Activated T-helper 2 cell treated with anti-CD3 and anti-CD28 coated beads, Interferon-gamma antibody, Interleukin-2, Interleukin-4, amounts not matched to agents 10 μg/mL and 5 μg/mL and 100 μg/mL, durations not matched to agents 14 hours and 24 hours and 36 hours (primary cell): ENCODE results near the gene NKAIN1. TPM values are rescaled to one million over a fixed set of nuclear protein-coding genes. Genes with fewer than 3 reads are reported as not detected.
"Not testable (repeated sequence)": the region's sequence is repeated elsewhere in the genome, so short reads cannot be mapped to it uniquely, and the experiment has no call there.

ENCODE experiments used
- DNase-seq: peaks from one replicate; pipeline ENCODE4 v3.0.0; 2021; ENCODE audit warnings: low spot score
- H3K27ac Mint-ChIP-seq: one replicate; pipeline ENCODE4 v1.8.0; 2021; ENCODE audit warnings: mixed read lengths
- H3K27me3 Mint-ChIP-seq: one replicate; pipeline ENCODE4 v1.8.0; 2021; ENCODE audit warnings: low read depth, mixed read lengths
- H3K36me3 Mint-ChIP-seq: one replicate; pipeline ENCODE4 v1.8.0; 2021; ENCODE audit warnings: low read depth, mixed read lengths
- H3K4me1 Mint-ChIP-seq: one replicate; pipeline ENCODE4 v1.8.0; 2021; ENCODE audit warnings: low read depth, mixed read lengths
- H3K4me3 Mint-ChIP-seq: one replicate; pipeline ENCODE4 v1.8.0; 2021; ENCODE audit warnings: low read depth, mild to moderate bottlenecking, moderate library complexity, mixed read lengths
- H3K9me3 Mint-ChIP-seq: one replicate; pipeline ENCODE4 v1.8.0; 2021; ENCODE audit warnings: mixed read lengths
- intact Hi-C: fragments of 100-400 bp; cut with micrococcal nuclease; formaldehyde crosslinking; loops from one replicate; pipeline ENCODE4 v1.15.1; 2023
- total RNA-seq: library from RNA; stranded (reverse); gene quantifications from 2 replicates; pipeline ENCODE4 v1.2.3, GENCODE V29; 2022

The NKAIN1 gene
- total RNA-seq, 1 donor from 2014 or later: not detected

- no peak overlapping the region for H3K4me3 Mint-ChIP-seq
- H3K4me1 Mint-ChIP-seq: no peaks in the 10 kb centered on the region
- no peak for DNase-seq
- no peak overlapping the region for H3K27ac Mint-ChIP-seq
- intact Hi-C loops: no loop called here
- H3K36me3 Mint-ChIP-seq: no peaks in the 10 kb centered on the region
- H3K9me3 Mint-ChIP-seq: no peaks in the 10 kb centered on the region
- no peaks in the 10 kb centered on the region for H3K27me3 Mint-ChIP-seq
These were observed 37.7 kb downstream of the NKAIN1 start for GRCh38 chr1:31201931-31202360.

GRCh38 chr1:31199949-31200348, 39.7 kb downstream of the NKAIN1 start:
- no peak for DNase-seq
- intact Hi-C loops: no loop called here
- H3K27ac Mint-ChIP-seq: no peak overlapping the region
- no peaks in the 10 kb centered on the region for H3K27me3 Mint-ChIP-seq
- no peaks in the 10 kb centered on the region for H3K36me3 Mint-ChIP-seq
- H3K4me1 Mint-ChIP-seq: no peaks in the 10 kb centered on the region
- H3K4me3 Mint-ChIP-seq: no peak overlapping the region
- H3K9me3 Mint-ChIP-seq: no peaks in the 10 kb centered on the region

GRCh38 chr1:31199236-31199790, 40.4 kb downstream of the NKAIN1 start:
- no peaks in the 10 kb centered on the region for H3K4me1 Mint-ChIP-seq
- no peaks in the 10 kb centered on the region for H3K36me3 Mint-ChIP-seq
- H3K9me3 Mint-ChIP-seq: no peaks in the 10 kb centered on the region
- DNase-seq: no peak
- intact Hi-C loops: no loop called here
- no peak overlapping the region for H3K27ac Mint-ChIP-seq
- no peak overlapping the region for H3K4me3 Mint-ChIP-seq
- no peaks in the 10 kb centered on the region for H3K27me3 Mint-ChIP-seq

- Mint-ChIP-seq H3K27me3 (no peaks in the 10 kb centered on the region), H3K27ac (no peak overlapping the region), H3K4me1 (no peaks in the 10 kb centered on the region), H3K36me3 (no peaks in the 10 kb centered on the region), H3K4me3 (no peak overlapping the region), H3K9me3 (no peaks in the 10 kb centered on the region)
- intact Hi-C loops: no loop called here
- no peak for DNase-seq
These were observed 41.1 kb downstream of the NKAIN1 start for GRCh38 chr1:31198600-31198999.

GRCh38 chr1:31198150-31198549, 41.5 kb downstream of the NKAIN1 start:
- Mint-ChIP-seq H3K27me3 (no peaks in the 10 kb centered on the region), H3K36me3 (no peaks in the 10 kb centered on the region), H3K9me3 (no peaks in the 10 kb centered on the region), H3K4me3 (no peak overlapping the region), H3K27ac (no peak overlapping the region), H3K4me1 (no peaks in the 10 kb centered on the region)
- no peak for DNase-seq
- intact Hi-C loops: no loop called here

GRCh38 chr1:31196685-31197084, 43.0 kb downstream of the NKAIN1 start:
- no peak for DNase-seq
- Mint-ChIP-seq H3K9me3 (no peaks in the 10 kb centered on the region), H3K27ac (no peak overlapping the region), H3K27me3 (no peaks in the 10 kb centered on the region), H3K36me3 (no peaks in the 10 kb centered on the region), H3K4me1 (no peaks in the 10 kb centered on the region), H3K4me3 (no peak overlapping the region)
- intact Hi-C loops: no loop called here

- H3K27ac Mint-ChIP-seq, intact Hi-C loops, H3K36me3 Mint-ChIP-seq, DNase-seq, H3K4me1 Mint-ChIP-seq, H3K4me3 Mint-ChIP-seq, H3K9me3 Mint-ChIP-seq, H3K27me3 Mint-ChIP-seq: not testable (repeated sequence)
These were observed 44.4 kb downstream of the NKAIN1 start for GRCh38 chr1:31195267-31195666.

- Mint-ChIP-seq H3K36me3 (no peaks in the 10 kb centered on the region), H3K4me1 (no peaks in the 10 kb centered on the region), H3K27me3 (no peaks in the 10 kb centered on the region), H3K4me3 (no peak overlapping the region), H3K27ac (no peak overlapping the region), H3K9me3 (no peaks in the 10 kb centered on the region)
- intact Hi-C loops: no loop called here
- DNase-seq: no peak
These were observed 46.0 kb downstream of the NKAIN1 start for GRCh38 chr1:31193729-31194128.

GRCh38 chr1:31191281-31191680, 48.4 kb downstream of the NKAIN1 start:
- no peaks in the 10 kb centered on the region for H3K36me3 Mint-ChIP-seq
- intact Hi-C loops: no loop called here
- H3K4me1 Mint-ChIP-seq: no peaks in the 10 kb centered on the region
- no peak for DNase-seq
- no peak overlapping the region for H3K27ac Mint-ChIP-seq
- H3K9me3 Mint-ChIP-seq: no peaks in the 10 kb centered on the region
- H3K27me3 Mint-ChIP-seq: no peaks in the 10 kb centered on the region
- H3K4me3 Mint-ChIP-seq: no peak overlapping the region

GRCh38 chr1:31189696-31190674, 49.7 kb downstream of the NKAIN1 start:
- Mint-ChIP-seq H3K4me3 (no peak overlapping the region), H3K4me1 (no peaks in the 10 kb centered on the region), H3K9me3 (no peaks in the 10 kb centered on the region), H3K27me3 (no peaks in the 10 kb centered on the region), H3K27ac (no peak overlapping the region), H3K36me3 (no peaks in the 10 kb centered on the region)
- intact Hi-C loops: no loop called here
- no peak for DNase-seq

GRCh38 chr1:31183927-31184554, 55.6 kb downstream of the NKAIN1 start:
- intact Hi-C loops: loop anchor here (5.0 kb wide), 2 partner anchors 153 to 238 kb away; no protein-coding TSS in a partner anchor
- Mint-ChIP-seq H3K4me1 (peaks cover 4% of the 10 kb centered on the region), H3K4me3 (no peak overlapping the region), H3K9me3 (no peaks in the 10 kb centered on the region), H3K27me3 (peaks cover 14% of the 10 kb centered on the region), H3K36me3 (no peaks in the 10 kb centered on the region), H3K27ac (no peak overlapping the region)
- peak; percentile 29 for DNase-seq

- Mint-ChIP-seq H3K27ac (no peak overlapping the region), H3K9me3 (no peaks in the 10 kb centered on the region), H3K36me3 (no peaks in the 10 kb centered on the region), H3K4me3 (no peak overlapping the region), H3K27me3 (peaks cover 16% of the 10 kb centered on the region), H3K4me1 (peaks cover 4% of the 10 kb centered on the region)
- intact Hi-C loops: loop anchor here (5.0 kb wide), 2 partner anchors 154 to 239 kb away; no protein-coding TSS in a partner anchor
- no peak for DNase-seq
These were observed 56.6 kb downstream of the NKAIN1 start for GRCh38 chr1:31183126-31183525.

- Mint-ChIP-seq H3K4me1 (peaks cover 4% of the 10 kb centered on the region), H3K36me3 (no peaks in the 10 kb centered on the region), H3K4me3 (peak overlapping the region; percentile 37), H3K27ac (no peak overlapping the region), H3K27me3 (peaks cover 18% of the 10 kb centered on the region), H3K9me3 (no peaks in the 10 kb centered on the region)
- peak; percentile 34 for DNase-seq
- intact Hi-C loops: loop anchor here (5.0 kb wide), 2 partner anchors 155 to 240 kb away; no protein-coding TSS in a partner anchor
These were observed 57.3 kb downstream of the NKAIN1 start for GRCh38 chr1:31182352-31182751.
